HG02973 (cell line): Measurements from ENCODE around the gene ATF1.
"Not testable (repeated sequence)": the region's sequence is repeated elsewhere in the genome, so short reads cannot be mapped to it uniquely, and the experiment has no call there.

ENCODE experiments used
- ATAC-seq: cut with Tn5 transposase; IDR thresholded peaks from one replicate; pipeline ENCODE4 v1.9.1; 2021; ENCODE audit warnings: moderate library complexity; ENCODE audit not compliant: unreplicated experiment

ATF1 gene

DNA sequence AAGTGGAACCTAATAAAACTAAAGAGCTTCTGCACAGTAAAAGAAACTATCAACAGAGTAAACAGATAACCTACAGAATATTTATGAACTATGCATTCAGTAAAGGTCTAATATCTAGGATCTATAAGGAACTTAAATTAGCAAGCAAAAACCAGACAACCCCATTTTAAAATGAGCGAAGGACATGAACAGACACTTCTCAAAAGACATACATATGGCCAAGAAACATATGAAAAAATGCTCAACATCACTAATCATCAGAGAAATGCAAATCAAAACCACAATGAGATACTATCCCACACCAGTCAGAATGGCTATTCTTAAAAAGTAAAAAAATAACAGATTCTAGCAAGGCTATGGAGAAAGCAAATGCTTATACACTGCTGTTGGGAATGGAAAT is 91.3 kb downstream of the ATF1 start:
- ATAC-seq: not testable (repeated sequence)

DNA sequence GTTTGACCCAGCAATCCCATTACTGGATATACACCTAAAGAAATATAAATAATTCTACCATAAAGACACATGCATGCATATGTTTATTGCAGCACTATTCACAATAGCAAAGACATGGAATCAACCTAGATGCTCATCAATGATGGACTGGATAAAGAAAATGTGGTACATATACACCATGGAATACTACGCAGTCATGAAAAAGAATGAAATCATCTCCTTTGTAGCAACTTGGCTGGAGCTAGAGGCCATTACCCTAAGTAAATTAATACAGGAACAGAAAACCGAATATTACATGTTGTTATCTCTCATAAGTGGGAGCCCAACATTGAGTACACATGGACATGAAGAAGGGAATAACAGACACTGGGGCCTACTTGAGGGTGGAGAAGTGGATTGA is 91.8 kb downstream of the ATF1 start:
- ATAC-seq: not testable (repeated sequence)

DNA sequence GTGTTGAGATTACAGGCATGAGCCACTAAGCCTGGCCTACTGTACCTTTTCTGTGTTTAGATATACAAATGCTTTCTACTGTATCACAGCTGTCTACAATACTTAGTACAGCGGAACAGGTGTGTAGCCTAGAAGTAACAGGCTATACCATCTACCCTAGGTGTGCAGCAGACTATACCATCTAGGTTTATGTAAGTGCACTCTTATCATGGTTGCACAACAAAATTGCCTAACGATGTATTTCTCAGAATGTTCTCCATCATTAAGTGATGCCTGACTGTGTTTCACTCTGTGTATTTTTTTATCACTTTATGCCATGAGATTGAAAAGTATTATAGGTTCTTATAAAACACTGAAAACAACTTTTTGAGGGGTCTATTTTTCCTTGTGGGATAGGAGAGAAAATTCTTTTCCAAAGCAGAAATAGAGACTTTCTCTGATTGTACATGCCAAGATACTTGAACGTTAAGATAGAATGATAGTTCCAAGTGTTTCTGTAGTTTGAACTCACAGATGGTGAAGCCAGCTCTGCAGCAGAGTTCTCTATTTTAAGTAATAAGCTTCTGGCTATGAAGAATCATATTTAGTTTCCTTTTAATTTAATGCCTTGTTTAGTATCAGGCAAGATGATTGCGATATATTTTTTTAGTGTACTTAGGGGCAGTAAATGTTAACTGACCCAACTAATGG is 95.9 kb downstream of the ATF1 start:
- ATAC-seq: no peak

DNA sequence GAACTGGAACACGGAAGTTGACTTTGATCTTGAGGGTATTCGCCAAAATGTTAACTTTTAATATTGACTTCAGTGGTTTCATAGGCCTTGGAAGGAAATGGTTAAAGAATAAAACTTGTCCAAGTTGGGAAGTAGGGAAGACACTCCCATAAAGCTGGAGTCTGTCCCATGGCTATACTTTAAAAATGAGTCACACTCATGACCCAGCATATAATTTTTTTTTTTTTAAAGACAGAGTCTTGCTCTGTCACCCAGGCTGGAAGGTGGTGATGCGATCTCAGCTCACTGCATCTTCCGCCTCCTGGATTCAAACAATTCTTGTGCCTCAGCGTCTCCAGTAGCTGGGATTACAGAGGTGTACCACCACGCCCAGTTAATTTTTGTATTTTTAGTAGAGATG is 98.4 kb downstream of the ATF1 start:
- no peak for ATAC-seq

DNA sequence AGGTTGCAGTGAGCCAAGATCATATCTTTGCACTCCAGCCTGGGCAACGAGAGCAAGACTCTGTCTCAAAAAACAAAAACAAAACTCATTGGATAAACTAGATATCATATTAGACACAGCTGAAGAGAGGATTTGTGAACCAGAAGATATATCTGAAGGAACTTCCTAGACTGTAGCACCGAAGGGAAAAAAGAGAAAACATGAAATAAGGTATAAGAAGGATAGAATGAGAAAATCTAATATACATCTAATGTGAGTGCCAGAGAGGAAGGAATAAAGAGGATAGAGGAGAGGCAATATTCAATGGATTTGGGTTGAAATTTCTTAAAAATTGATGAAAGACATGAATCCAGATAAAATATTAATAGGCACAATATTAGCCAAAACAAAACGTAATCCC is 101.4 kb downstream of the ATF1 start:
- no peak for ATAC-seq

DNA sequence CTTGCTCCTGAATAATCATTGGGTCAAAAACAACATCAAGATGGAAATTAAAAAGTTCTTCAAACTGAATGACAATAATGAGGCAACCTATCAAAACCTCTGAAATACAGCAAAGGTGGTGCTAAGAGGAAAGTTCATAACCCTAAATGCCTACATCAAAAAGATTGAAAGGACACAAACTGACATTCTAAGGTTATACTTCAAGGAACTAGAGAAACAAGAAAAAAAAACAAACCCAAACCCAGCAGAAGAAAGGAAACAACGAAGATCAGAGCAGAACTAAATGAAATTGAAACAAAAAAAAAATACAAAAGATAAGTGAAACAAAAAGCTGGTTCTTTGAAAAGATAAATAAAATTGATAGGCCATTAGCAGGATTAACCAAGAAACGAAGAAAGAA is 105.0 kb downstream of the ATF1 start:
- ATAC-seq: not testable (repeated sequence)
